ENCODE measurements around the gene OR4D9. TPM values are rescaled to one million over a fixed set of nuclear protein-coding genes. Genes with fewer than 3 reads are reported as not detected.
"Not testable (repeated sequence)": the region's sequence is repeated elsewhere in the genome, so short reads cannot be mapped to it uniquely, and the experiment has no call there.

OR4D9 gene
- total RNA-seq, 1 experiment from 2014 or later = not detected

DNA sequence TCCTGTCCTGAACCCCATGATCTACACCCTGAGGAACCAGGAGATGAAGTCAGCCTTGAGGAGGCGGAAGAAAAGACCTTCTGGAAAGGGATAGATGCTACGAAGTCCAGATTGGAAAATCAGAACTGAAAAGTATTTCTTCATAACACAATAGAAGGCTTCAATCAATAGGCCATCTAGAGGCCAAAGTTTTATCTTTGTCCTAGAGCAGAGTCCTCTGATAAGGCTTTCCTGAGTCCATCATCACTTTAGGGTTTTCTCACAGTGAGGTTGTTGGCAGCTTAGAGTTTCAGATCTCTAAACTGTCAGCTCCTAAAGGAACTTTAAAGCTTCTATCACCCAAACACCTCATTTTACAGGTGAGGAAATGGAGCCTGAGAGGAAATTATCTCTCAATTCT, 21.3 kb downstream of the OR4D9 start:
- H3K4me3 Mint-ChIP-seq (ENCODE audit: unreplicated experiment) = no peak overlapping the region
- POLR2A ChIA-PET = interaction anchor here (1.2 kb wide), 1 partner anchor 18 kb away, joined by 3 read pairs; no protein-coding TSS in a partner anchor
- H3K27me3 Mint-ChIP-seq (ENCODE audit: insufficient read depth, unreplicated experiment) = no peaks in the 10 kb centered on the region
- no peaks in the 10 kb centered on the region for H3K9me3 Mint-ChIP-seq (ENCODE audit: unreplicated experiment)
- DNase-seq (ENCODE audit: unreplicated experiment) = no peak
- H3K4me1 Mint-ChIP-seq (ENCODE audit: insufficient read depth, unreplicated experiment) = no peaks in the 10 kb centered on the region
- H3K36me3 Mint-ChIP-seq (ENCODE audit: insufficient read depth, unreplicated experiment) = no peaks in the 10 kb centered on the region
- no TSS peak for BruUV-seq (replicated peaks)
- no peak overlapping the region for H3K27ac Mint-ChIP-seq (ENCODE audit: low read depth, unreplicated experiment)
- intact Hi-C loops (cut with micrococcal nuclease) = no loop called here
- TF ChIP-seq CTCF (IDR thresholded peaks at IDR 0.05; ENCODE audit: unreplicated experiment) = no peak
- CTCF ChIA-PET = interaction anchor here (1.0 to 1.4 kb wide), 4 partner anchors 14 to 147 kb away, joined by 4 to 6 read pairs (median 4); no protein-coding TSS in a partner anchor

GRCh38 chr11:59534676-59535075, 23.3 kb downstream of the OR4D9 start:
- no TSS peak for BruUV-seq (replicated peaks)
- DNase-seq (ENCODE audit: unreplicated experiment) = no peak
- CTCF ChIA-PET = interaction anchor here (0.7 kb wide), 1 partner anchor 19 kb away, joined by 3 read pairs; no protein-coding TSS in a partner anchor
- Mint-ChIP-seq H3K27ac (ENCODE audit: low read depth, unreplicated experiment) (no peak overlapping the region), H3K36me3 (ENCODE audit: insufficient read depth, unreplicated experiment) (no peaks in the 10 kb centered on the region), H3K9me3 (ENCODE audit: unreplicated experiment) (no peaks in the 10 kb centered on the region), H3K4me1 (ENCODE audit: insufficient read depth, unreplicated experiment) (no peaks in the 10 kb centered on the region), H3K27me3 (ENCODE audit: insufficient read depth, unreplicated experiment) (no peaks in the 10 kb centered on the region), H3K4me3 (ENCODE audit: unreplicated experiment) (no peak overlapping the region)
- TF ChIP-seq CTCF (IDR thresholded peaks at IDR 0.05; ENCODE audit: unreplicated experiment) = no peak
- POLR2A ChIA-PET = interaction anchor here (0.6 to 1.2 kb wide), 2 partner anchors 81 to 205 kb away, joined by 3 to 4 read pairs; partner anchors contain the start of gene OSBP
- intact Hi-C loops (cut with micrococcal nuclease) = no loop called here

- POLR2A ChIA-PET = no interaction called here
- Mint-ChIP-seq H3K27me3 (ENCODE audit: insufficient read depth, unreplicated experiment) (no peaks in the 10 kb centered on the region), H3K4me3 (ENCODE audit: unreplicated experiment) (no peak overlapping the region), H3K9me3 (ENCODE audit: unreplicated experiment) (no peaks in the 10 kb centered on the region), H3K27ac (ENCODE audit: low read depth, unreplicated experiment) (no peak overlapping the region), H3K4me1 (ENCODE audit: insufficient read depth, unreplicated experiment) (peaks cover 14% of the 10 kb centered on the region), H3K36me3 (ENCODE audit: insufficient read depth, unreplicated experiment) (no peaks in the 10 kb centered on the region)
- intact Hi-C loops (cut with micrococcal nuclease) = no loop called here
- BruUV-seq (replicated peaks) = no TSS peak
- CTCF ChIA-PET = interaction anchor here (1.2 kb wide), 1 partner anchor 124 kb away, joined by 3 read pairs; no protein-coding TSS in a partner anchor
- DNase-seq (ENCODE audit: unreplicated experiment) = no peak
- TF ChIP-seq CTCF (IDR thresholded peaks at IDR 0.05; ENCODE audit: unreplicated experiment) = no peak
These were observed 30.9 kb downstream of the OR4D9 start for GRCh38 chr11:59542142-59542810.

DNA sequence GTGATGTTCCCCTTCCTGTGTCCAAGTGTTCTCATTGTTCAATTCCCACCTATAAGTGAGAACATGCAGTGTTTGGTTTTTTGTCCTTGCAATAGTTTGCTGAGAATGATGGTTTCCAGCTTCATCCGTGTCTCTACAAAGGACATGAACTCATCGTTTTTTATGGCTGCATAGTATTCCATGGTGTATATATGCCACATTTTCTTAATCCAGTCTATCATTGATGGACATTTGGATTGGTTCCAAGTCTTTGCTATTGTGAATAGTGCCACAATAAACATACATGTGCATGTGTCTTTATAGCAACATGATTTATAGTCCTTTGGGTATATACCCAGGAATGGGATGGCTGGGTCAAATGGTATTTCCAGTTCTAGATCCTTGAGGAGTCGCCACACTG, 32.4 kb downstream of the OR4D9 start:
- H3K4me1 Mint-ChIP-seq (ENCODE audit: insufficient read depth, unreplicated experiment) = peaks cover 15% of the 10 kb centered on the region
- BruUV-seq (replicated peaks); H3K9me3 Mint-ChIP-seq (ENCODE audit: unreplicated experiment); H3K27ac Mint-ChIP-seq (ENCODE audit: low read depth, unreplicated experiment); DNase-seq (ENCODE audit: unreplicated experiment); H3K36me3 Mint-ChIP-seq (ENCODE audit: insufficient read depth, unreplicated experiment); H3K27me3 Mint-ChIP-seq (ENCODE audit: insufficient read depth, unreplicated experiment); POLR2A ChIA-PET; intact Hi-C loops (cut with micrococcal nuclease); H3K4me3 Mint-ChIP-seq (ENCODE audit: unreplicated experiment): not testable (repeated sequence)
- CTCF ChIA-PET = interaction anchor here (0.6 kb wide), 1 partner anchor 18 kb away, joined by 3 read pairs; no protein-coding TSS in a partner anchor

Data from MCF 10A (cell line).